ENCODE data around the gene EEFSEC.

DNA sequence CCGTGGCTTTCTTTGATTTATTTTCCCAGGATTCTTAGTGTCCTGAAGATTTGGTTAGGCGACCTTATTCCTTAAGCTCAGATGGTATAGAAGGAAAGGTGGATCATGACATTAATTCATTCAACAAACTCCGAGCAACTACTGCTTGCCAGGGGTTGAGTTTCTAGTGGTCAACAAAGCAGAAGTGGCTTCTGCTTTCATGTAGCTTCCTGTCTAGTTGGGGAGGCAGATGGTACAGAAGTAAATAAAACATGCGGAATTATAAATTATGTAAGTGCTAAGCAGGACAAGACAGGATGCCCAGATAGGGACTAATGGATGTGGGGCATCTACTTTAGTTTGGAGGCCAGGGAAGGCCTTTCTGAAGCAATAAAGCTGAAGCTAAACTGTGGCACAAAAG, 15.6 kb downstream of the EEFSEC start:
- TF ChIP-seq, protein P1, sequence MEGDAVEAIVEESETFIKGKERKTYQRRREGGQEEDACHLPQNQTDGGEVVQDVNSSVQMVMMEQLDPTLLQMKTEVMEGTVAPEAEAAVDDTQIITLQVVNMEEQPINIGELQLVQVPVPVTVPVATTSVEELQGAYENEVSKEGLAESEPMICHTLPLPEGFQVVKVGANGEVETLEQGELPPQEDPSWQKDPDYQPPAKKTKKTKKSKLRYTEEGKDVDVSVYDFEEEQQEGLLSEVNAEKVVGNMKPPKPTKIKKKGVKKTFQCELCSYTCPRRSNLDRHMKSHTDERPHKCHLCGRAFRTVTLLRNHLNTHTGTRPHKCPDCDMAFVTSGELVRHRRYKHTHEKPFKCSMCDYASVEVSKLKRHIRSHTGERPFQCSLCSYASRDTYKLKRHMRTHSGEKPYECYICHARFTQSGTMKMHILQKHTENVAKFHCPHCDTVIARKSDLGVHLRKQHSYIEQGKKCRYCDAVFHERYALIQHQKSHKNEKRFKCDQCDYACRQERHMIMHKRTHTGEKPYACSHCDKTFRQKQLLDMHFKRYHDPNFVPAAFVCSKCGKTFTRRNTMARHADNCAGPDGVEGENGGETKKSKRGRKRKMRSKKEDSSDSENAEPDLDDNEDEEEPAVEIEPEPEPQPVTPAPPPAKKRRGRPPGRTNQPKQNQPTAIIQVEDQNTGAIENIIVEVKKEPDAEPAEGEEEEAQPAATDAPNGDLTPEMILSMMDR (IDR thresholded peaks at IDR 0.05 in 8 of 11, conservative IDR thresholded peaks at IDR 0.05 in 3 of 11): no peak
- no peak for TF ChIP-seq POLR2A (IDR thresholded peaks at IDR 0.05)
- no peak for TF ChIP-seq POLR2AphosphoS5 (IDR thresholded peaks at IDR 0.05)
